Activated CD4-positive, CD25-positive, alpha-beta regulatory T cell treated with anti-CD3 and anti-CD28 coated beads, Interleukin-2, amount 50 U/mL, for 24 hours (primary cell): ENCODE data around the gene DEPDC4.

ENCODE experiments used
- ATAC-seq, 2 donors: fragments of 150-1000 bp; cut with Tn5 transposase; one replicate each; pipeline ENCODE4 v1.10.0; 2021; ENCODE audit warnings: mild to moderate bottlenecking in 1 of 2, moderate library complexity in 1 of 2

DEPDC4 gene

GRCh38 chr12:100213016-100213891 lies 53.6 kb downstream of the DEPDC4 start:
- no peak for ATAC-seq

DNA sequence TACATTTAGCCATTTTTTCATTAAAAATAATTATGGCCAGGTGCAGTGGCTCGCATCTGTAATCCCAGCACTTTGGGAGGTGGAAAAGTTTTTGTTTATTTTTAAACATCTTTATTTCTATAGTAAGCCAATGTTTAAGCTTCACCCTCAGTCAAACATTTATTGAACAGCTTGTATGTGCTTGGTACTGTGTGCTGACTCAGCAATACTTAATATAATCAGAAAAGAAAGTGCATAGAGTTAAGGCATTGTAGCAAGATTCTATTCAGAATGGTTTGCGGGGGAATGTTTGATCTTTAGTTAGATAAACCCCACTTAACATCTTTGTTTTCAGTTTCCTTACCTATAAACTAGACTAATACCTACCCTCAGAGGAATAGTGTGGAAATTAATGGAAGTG lies 55.2 kb downstream of the DEPDC4 start:
- ATAC-seq, result no peak

DNA sequence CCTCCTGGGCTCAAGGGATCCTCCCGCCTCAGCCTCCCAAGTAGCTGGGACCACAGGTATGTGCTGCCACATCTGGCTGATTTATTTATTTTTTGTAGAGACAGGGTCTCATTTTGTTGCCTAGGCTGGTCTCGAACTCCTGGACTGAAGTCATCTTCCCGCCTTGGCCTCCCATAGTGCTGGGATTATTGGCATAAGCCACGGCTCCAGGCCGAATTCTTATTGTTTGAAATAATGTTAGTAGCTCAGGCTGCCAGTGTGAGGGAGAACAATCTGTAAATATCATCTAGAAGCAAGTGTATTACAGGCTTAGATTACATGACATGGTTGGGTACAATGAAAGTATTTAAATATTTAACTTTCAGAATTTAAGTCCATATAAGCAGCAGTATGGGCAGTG lies 58.0 kb downstream of the DEPDC4 start:
- ATAC-seq, result no peak

DNA sequence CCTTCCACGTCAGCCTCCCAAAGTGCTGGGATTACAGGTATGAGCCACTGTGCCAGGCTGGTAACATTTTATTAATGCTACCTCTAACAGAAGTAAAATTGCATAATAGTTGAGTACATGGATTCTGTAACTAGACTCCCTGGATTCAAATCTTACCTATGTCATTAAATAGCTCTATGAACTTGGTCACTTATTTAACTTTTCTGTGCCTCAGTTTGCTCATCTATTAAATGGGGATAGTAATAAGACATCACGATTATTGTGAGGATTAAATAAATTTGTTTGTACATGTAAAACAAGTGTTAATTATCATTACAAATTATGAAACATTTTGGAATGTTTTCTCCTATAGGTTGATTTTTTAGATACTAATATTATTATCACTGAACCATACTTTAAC lies 59.6 kb downstream of the DEPDC4 start:
- no peak for ATAC-seq

DNA sequence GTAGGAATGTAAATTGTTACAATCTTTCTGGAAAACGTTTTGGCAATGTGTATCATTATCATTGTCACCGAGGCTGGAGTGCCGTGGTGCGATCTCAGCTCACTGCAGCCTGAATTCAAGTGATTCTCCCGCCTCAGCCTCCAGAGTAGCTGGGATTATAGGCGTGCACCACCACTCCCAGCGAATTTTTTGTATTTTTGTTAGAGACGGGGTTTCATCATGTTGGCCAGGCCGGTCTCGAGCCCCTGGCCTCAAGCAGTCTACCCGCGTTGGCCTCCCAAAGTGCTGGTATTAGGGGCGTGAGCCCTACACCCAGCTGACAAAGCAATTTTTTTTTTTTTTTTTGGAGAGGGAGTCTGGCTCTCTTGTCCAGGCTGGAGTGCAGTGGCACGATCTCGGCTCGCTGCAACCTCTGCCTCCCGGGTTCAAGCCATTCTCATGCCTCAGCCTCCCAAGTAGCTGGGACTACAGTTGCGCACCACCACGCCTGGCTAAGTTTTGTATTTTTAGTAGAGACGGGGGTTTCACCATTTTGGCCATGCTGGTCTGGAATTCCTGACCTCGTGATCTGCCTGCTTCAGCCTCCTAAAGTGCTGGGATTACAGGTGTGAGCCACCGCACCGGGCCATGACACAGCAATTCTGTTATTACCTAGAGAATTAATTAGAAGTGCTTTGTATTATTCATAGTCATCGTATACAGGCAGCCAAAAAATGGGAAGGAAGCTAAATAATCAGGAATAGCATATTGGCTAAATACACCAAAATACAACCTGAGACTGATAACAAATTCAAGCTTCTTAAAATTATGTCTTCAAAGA lies 65.1 kb downstream of the DEPDC4 start:
- ATAC-seq, result no peak

GRCh38 chr12:100200463-100201181 lies 66.3 kb downstream of the DEPDC4 start, which contains the start of gene ACTR6:
TSS of gene ACTR6 (plus strand) at chr12:100200815. CDS start at chr12:100200852, 37 bp downstream.
- ATAC-seq, result peak; percentile 91 to 94

DNA sequence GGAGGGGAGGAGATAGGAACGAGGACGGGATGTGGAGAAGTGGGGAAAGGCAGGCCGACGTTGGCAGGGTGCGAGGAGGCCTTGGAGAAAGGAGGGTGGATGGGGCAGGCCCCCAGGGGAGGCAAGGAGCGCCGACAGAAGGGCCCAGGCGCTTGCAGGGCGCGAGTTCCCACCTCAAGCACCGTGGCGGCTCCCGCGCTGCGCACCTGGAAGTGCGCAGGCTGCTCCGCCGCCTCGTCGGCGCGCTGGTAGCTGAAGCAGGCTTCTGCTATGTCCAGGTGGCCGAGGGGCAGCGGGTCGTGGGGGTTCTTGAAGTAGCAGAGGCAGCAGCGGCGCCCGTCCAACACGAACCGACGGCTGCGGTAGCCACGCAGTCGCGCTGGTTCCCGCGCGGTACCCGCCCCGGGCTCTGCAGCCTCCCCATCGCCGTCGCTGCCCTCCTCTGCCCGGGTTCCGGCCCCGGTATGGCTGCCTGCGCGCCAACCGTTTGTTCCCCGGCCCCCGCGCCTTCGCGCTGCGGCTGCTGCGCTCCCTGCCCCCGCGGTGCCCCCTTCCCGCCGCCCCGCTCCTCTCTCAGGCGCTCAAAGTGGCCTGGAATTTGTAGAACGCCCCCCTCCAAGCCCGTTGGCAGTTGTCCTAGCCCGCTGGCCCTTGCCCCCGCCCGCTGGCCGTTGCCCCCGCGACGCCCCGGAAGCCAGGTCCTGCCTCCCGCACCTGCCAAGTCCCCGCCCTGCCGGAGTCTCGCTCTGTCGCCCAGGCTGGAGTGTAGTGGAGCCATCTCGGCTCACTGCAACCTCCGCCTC lies 67.3 kb downstream of the DEPDC4 start:
- ATAC-seq, result peak; percentile 62 to 76

GRCh38 chr12:100199023-100199346 lies 67.9 kb downstream of the DEPDC4 start:
- no peak for ATAC-seq

DNA sequence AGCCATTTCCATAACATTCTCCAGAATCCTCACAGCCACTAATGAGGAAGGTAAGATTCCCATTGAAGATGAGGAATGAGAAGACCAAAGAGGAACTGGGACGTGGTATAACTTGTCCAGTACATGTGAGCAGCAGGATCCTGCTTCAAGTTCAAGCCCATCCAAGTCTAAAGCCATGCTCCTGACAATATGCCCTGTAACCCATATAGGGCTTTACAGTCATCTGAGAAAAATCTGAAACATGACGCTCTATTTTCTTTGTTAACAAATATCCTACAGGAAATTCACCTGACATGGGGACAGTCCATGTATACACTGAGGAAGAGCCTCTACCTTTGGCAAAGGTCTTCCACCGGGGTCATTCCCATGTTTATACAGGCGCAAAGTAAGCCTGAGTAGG lies 69.4 kb downstream of the DEPDC4 start:
- no peak for ATAC-seq

DNA sequence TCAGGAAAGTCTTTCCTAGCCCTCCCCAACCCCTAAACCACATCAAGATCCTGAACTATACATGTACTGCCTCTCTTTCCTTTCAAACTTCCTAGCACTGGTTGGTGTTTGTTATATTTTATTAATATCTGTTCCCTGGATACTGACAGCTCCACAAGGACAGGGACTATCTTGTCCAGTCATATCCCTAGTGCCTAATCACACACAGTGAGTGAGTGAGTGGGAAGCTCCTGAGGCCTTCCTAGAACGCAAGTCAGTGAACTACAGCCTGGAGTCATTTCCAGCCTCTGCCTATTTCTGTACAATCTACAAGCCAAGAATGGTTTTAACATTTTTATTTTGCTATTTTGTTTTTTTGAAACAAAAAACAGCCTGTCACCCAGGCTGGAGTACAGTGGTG lies 73.8 kb downstream of the DEPDC4 start:
- no peak for ATAC-seq
